Lung (tissue), 12 donors: ENCODE measurements around the gene UBE2K. TPM values are rescaled to one million over a fixed set of nuclear protein-coding genes. Genes with fewer than 3 reads are reported as not detected.
"Not testable (repeated sequence)": the region's sequence is repeated elsewhere in the genome, so short reads cannot be mapped to it uniquely, and the experiment has no call there.

Experiments
- ATAC-seq: fragments of 200-7000 bp; cut with Tn5 transposase; one replicate; pipeline ENCODE4 v1.9.1; 2020; ENCODE audit warnings: moderate number of reproducible peaks; ENCODE audit not compliant: insufficient read depth, low FRiP score
- DNase-seq, 3 donors: peaks; one replicate each; pipeline ENCODE4 v3.0.0-alpha.2; 2013 to 2017
- H3K27ac ChIP-seq, 2 donors: one replicate each; pipeline ENCODE4 v1.5.1; 2013; ENCODE audit warnings: mild to moderate bottlenecking in 2 of 2, moderate library complexity in 2 of 2, control low read depth in 1 of 2, inconsistent platforms in 1 of 2, low read depth in 1 of 2, low read length in 1 of 2
- H3K27me3 ChIP-seq, 3 donors: one replicate each; pipeline ENCODE4 v1.5.1; 2013; ENCODE audit warnings: low read length in 2 of 3; ENCODE audit not compliant: control insufficient read depth in 3 of 3, insufficient read depth in 3 of 3
- H3K36me3 ChIP-seq, 4 donors: one replicate each; pipeline ENCODE4 v1.5.1; 2013; ENCODE audit warnings: low read length in 4 of 4, mild to moderate bottlenecking in 1 of 4, moderate library complexity in 1 of 4; ENCODE audit not compliant: control insufficient read depth in 4 of 4, insufficient read depth in 4 of 4
- H3K4me1 ChIP-seq, 5 donors: one replicate each; pipeline ENCODE4 v1.5.1; 2013; ENCODE audit warnings: low read length in 5 of 5, mild to moderate bottlenecking in 2 of 5, moderate library complexity in 1 of 5; ENCODE audit not compliant: control insufficient read depth in 5 of 5, insufficient read depth in 5 of 5
- H3K4me3 ChIP-seq: one replicate; pipeline ENCODE4 v1.5.1; 2013; ENCODE audit warnings: mild to moderate bottlenecking, control low read depth, moderate library complexity
- H3K9ac ChIP-seq, 2 donors: one replicate each; pipeline ENCODE4 v1.5.1; 2013; ENCODE audit warnings: low read length in 2 of 2, control low read depth in 1 of 2; ENCODE audit not compliant: insufficient read depth in 1 of 2
- H3K9me3 ChIP-seq, 4 donors: one replicate each; pipeline ENCODE4 v1.5.1; 2013; ENCODE audit warnings: low read length in 3 of 4, mild to moderate bottlenecking in 1 of 4, moderate library complexity in 1 of 4; ENCODE audit not compliant: control insufficient read depth in 4 of 4, insufficient read depth in 3 of 4
- WGBS, 2 donors: extraction: QIAGEN DNeasy Blood & Tissue Kit; methylation state at CpG; one replicate each; pipeline ENCODE4 v1.1.7; 2013; 5-methylcytosine and 5-hydroxymethylcytosine counted together
- polyA plus RNA-seq, 2 donors: library from polyadenylated mRNA; stranded (reverse); fragments of 200-250 nt; gene quantifications; one replicate each; pipeline ENCODE4 v1.2.1, GENCODE V29; 2013
- total RNA-seq, 2 donors: library from RNA; depleted of rRNA in 1 of 2; stranded (reverse); fragments of >200 nt in 1 of 2; gene quantifications; one replicate each; pipeline ENCODE4 v1.2.1, GENCODE V29; 2014 to 2021
- TF ChIP-seq, protein P1 (sequence below): IDR thresholded peaks from 2 replicates; pipeline ENCODE4 v1.5.1; 2012; ENCODE audit warnings: mild to moderate bottlenecking; ENCODE audit errors: control extremely low read depth, extremely low read depth
- donor health status: control.
- donor health status: control.
- donor health status: Bipolar disorder and iron deficiency.
- donor health status: healthy.
- donor health status: DM: yes; HTN: yes; CAD: no.

The UBE2K gene
- total and polyA plus RNA-seq, 4 donors, result 32.1 to 54.6 (median 35.0) TPM

DNA sequence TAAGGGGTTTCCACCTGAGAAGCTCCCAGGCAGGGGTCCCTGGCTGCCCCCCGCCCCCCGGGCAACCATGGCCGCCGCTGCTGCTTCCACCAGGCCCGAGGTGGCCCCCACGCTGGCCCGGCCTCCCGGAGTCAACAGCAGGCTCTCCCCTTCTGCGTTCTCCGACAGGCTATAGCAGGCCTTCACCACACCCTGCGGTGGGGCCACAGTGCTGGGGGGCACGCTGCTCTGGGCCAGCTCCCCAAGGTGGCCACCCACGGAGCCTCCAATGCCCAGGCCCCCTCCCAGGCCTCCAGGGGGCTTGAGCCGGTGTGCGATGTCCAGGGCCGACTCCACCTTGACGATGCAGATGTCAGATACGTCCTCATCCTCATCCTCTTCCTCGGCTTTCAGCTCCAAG, 72.5 kb downstream of the UBE2K start:
- 97 to 98% methylated on average over 18 to 19 of the region's 19 CpGs for WGBS, 2 donors
- ATAC-seq, result no peak
- TF ChIP-seq, protein P1, sequence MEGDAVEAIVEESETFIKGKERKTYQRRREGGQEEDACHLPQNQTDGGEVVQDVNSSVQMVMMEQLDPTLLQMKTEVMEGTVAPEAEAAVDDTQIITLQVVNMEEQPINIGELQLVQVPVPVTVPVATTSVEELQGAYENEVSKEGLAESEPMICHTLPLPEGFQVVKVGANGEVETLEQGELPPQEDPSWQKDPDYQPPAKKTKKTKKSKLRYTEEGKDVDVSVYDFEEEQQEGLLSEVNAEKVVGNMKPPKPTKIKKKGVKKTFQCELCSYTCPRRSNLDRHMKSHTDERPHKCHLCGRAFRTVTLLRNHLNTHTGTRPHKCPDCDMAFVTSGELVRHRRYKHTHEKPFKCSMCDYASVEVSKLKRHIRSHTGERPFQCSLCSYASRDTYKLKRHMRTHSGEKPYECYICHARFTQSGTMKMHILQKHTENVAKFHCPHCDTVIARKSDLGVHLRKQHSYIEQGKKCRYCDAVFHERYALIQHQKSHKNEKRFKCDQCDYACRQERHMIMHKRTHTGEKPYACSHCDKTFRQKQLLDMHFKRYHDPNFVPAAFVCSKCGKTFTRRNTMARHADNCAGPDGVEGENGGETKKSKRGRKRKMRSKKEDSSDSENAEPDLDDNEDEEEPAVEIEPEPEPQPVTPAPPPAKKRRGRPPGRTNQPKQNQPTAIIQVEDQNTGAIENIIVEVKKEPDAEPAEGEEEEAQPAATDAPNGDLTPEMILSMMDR, result no peak
- Histone ChIP-seq H3K9me3 (no peaks in the 10 kb centered on the region), H3K36me3 (peaks cover 2 to 22% (median 16%) of the 10 kb centered on the region in 4 donors), H3K4me3 (no peak overlapping the region), H3K4me1 (peaks cover 0 to 5% (median 0%) of the 10 kb centered on the region in 5 donors), H3K27me3 (no peaks in the 10 kb centered on the region), H3K9ac (no peak overlapping the region), H3K27ac (no peak overlapping the region)
- DNase-seq, result no peak

DNA sequence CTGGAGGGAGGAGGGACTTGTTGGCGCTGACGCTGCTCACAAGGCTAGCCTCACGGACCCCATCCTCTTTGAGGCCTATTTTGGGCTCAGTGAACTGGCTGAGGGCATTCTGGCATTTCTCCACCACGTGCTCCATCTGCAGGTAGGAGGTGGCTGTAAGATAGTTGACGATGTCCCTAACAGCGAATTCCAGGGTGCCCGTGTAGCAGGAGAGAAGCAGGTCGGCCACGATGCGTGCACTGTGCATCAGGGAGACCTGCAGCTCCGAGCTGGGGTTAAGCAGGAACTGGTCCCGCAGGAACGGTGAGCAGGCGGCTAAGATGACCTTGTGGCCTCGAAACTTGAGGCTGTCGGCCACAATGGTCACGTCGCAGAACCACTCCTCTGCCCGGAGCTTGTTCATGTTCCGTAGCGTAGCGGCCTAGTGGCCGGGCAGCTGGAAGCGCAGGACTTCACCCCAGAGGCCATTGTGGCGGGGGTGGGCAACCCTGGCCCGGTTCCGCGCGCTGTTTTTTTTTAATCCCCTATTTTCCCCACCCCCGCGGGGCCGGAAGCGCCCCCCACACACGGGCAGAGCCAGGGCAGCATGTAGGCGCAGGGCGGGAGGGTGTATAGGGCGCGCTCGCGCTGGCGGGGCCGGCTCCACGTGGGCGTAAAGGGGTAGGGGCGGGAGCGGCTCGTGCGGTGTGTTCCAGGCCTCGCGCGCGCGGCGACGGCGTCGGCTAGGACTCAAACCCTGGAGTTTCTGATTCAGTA, 73.2 kb downstream of the UBE2K start:
- H3K27me3 ChIP-seq, result no peaks in the 10 kb centered on the region
- DNase-seq (no peak), ATAC-seq (no peak)
- H3K4me3 ChIP-seq, result no peak overlapping the region
- no peak overlapping the region for H3K9ac ChIP-seq
- H3K9me3 ChIP-seq, result no peaks in the 10 kb centered on the region
- TF ChIP-seq, protein P1, result no peak
- 95 to 98% methylated on average over 57 of the region's 57 CpGs for WGBS, 2 donors
- H3K36me3 ChIP-seq, result peaks cover 2 to 22% (median 16%) of the 10 kb centered on the region in 4 donors
- no peak overlapping the region for H3K27ac ChIP-seq
- peaks cover 0 to 5% (median 0%) of the 10 kb centered on the region in 5 donors for H3K4me1 ChIP-seq

DNA sequence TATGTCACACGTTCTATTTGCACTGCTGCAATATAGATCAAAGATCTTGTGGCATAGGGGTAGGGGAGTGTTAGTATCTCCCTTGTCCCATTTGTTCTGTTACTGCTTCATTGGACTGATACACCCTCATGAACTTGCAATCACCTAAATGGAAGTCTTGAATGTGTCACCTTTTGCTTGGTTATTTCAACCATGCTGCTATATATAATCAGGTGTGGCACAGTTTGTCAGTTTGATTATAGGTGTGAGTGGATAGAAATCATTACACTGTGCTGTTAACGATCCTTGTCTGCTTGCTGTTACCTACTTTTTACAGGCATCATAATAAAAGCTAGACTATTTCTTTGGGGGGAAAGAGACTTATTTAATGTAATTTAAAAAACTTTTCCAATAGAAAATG, 84.1 kb downstream of the UBE2K start:
- ATAC-seq, H3K4me3 ChIP-seq, H3K4me1 ChIP-seq, H3K9me3 ChIP-seq, H3K27ac ChIP-seq, H3K27me3 ChIP-seq, H3K9ac ChIP-seq, DNase-seq: not testable (repeated sequence)
- H3K36me3 ChIP-seq, result peaks cover 2 to 18% (median 15%) of the 10 kb centered on the region in 4 donors
- 94 to 96% methylated on average over 2 of the region's 2 CpGs for WGBS, 2 donors

DNA sequence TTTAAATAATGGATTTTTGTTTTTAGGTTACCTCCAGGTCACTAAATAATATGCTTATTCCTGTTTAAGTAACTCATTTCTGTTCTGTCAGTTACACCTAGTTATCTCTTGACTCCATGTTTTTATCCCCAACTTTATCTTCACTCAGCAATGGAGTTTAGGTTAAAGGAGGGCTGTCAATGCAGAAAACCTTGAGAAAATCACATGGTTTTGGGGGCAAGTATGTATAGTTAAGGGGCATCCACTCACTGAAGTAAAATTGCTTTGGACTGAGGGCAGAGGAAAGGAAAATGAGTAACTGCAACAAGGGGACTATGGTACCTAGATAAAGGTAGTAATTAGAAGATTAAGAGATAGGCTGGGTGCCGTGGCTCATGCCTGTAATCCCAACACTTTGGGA, 87.1 kb downstream of the UBE2K start:
- Histone ChIP-seq H3K36me3 (no peaks in the 10 kb centered on the region), H3K9ac (no peak overlapping the region), H3K27ac (no peak overlapping the region), H3K4me1 (no peaks in the 10 kb centered on the region), H3K9me3 (no peaks in the 10 kb centered on the region), H3K4me3 (no peak overlapping the region), H3K27me3 (no peaks in the 10 kb centered on the region)
- no peak for ATAC-seq
- 67 to 68% methylated on average over 1 of the region's 1 CpG for WGBS, 2 donors
- DNase-seq, result no peak
- TF ChIP-seq, protein P1, result no peak
